K562 (cell line): Measurements from ENCODE around the gene KCTD7. TPM values are rescaled to one million over a fixed set of nuclear protein-coding genes. Genes with fewer than 3 reads are reported as not detected.

Experiments
- ATAC-seq: fragments of 200-7000 bp; cut with Tn5 transposase; 3 replicates; pipeline ENCODE4 v1.9.1; 2020; ENCODE audit warnings: moderate library complexity
- BruUV-seq: library from RNA; stranded (reverse); fragments of 400-500 nt; replicated peaks from 2 replicates; lab custom pipeline; 2021; lab: Mats Ljungman, UMichigan
- CTCF ChIA-PET: fragments of 300-600 bp; formaldehyde crosslinking; extraction: SDS; loops from one replicate; lab custom pipeline; 2021; ENCODE audit warnings: low intra/inter-chr PET ratio; lab: Yijun Ruan, JAX
- POLR2A ChIA-PET: fragments of 300-600, 350-650 bp; sonication (Branson Sonifier 250); formaldehyde crosslinking; extraction: SDS; loops from one replicate; lab custom pipeline; 2021; ENCODE audit warnings: antibody characterized with exemption, inconsistent platforms; lab: Yijun Ruan, JAX
- DNase-seq, 4 experiments: peaks; one replicate each; pipeline versions ENCODE4 v3.0.0 to v3.0.0-alpha.2; 2011 to 2018; ENCODE audit warnings: low spot score in 3 of 4, mixed read lengths in 3 of 4; ENCODE audit errors: extremely low read depth in 1 of 4
- FAIRE-seq: peaks from 2 replicates; lab custom pipeline; 2011; peaks lifted over from hg19 to GRCh38; lab: Jason Lieb, UNC
- H2AFZ ChIP-seq: 2 replicates; pipeline ENCODE4 v1.6.0; 2011; ENCODE audit warnings: low read depth, low read length, control low read depth, inconsistent platforms
- H3K27ac ChIP-seq: fragments of 200-600 bp; 3 replicates; pipeline ENCODE4 v1.8.0; 2011; ENCODE audit warnings: low read depth, mild to moderate bottlenecking, control low read depth, inconsistent platforms, low read length, moderate library complexity, mixed read lengths; ENCODE audit errors: extremely low read depth
- H3K27me3 ChIP-seq, 2 experiments: fragments of 300-600 bp in 1 of 2; 2 replicates in 1 of 2; 3 replicates in 1 of 2; pipeline versions ENCODE4 v1.6.0 to v1.8.0; 2011; ENCODE audit warnings: inconsistent platforms in 2 of 2, low read length in 2 of 2, mild to moderate bottlenecking in 1 of 2, mixed read lengths in 1 of 2, moderate library complexity in 1 of 2; ENCODE audit not compliant: control insufficient read depth in 2 of 2, insufficient read depth in 2 of 2
- H3K36me3 ChIP-seq: fragments of 300-600 bp; 3 replicates; pipeline ENCODE4 v1.8.0; 2011; ENCODE audit warnings: mild to moderate bottlenecking, low read length, inconsistent platforms; ENCODE audit not compliant: control insufficient read depth, insufficient read depth
- H3K4me1 ChIP-seq, 2 experiments: fragments of 200-600 bp in 1 of 2; replicated peaks in 1 of 2; 2 replicates in 1 of 2; 3 replicates in 1 of 2; pipeline versions ENCODE4 v1.5.1 to v1.8.0; 2011; ENCODE audit warnings: inconsistent platforms in 2 of 2, low read length in 2 of 2, mild to moderate bottlenecking in 1 of 2, mixed read lengths in 1 of 2, moderate library complexity in 1 of 2; ENCODE audit not compliant: control insufficient read depth in 2 of 2, insufficient read depth in 2 of 2
- H3K4me2 ChIP-seq: 2 replicates; pipeline ENCODE4 v1.6.1; 2011; ENCODE audit warnings: low read length, control low read depth, inconsistent platforms, mixed read lengths; ENCODE audit not compliant: insufficient read depth
- H3K4me3 ChIP-seq: fragments of 200-600 bp; sonication (generic), shearing (Covaris generic); 2 replicates; pipeline ENCODE4 v1.5.1; 2016; ENCODE audit warnings: control low read depth, inconsistent platforms
- H3K79me2 ChIP-seq: fragments of 200-600 bp; 3 replicates; pipeline ENCODE4 v1.8.0; 2011; ENCODE audit warnings: low read length, inconsistent platforms; ENCODE audit not compliant: control insufficient read depth, insufficient read depth
- H3K9ac ChIP-seq, 2 experiments: 2 replicates each; pipeline versions ENCODE4 v1.6.0 to v1.6.1; 2011; ENCODE audit warnings: low read depth in 2 of 2, low read length in 2 of 2, control low read depth in 1 of 2, inconsistent platforms in 1 of 2, mild to moderate bottlenecking in 1 of 2, mixed read lengths in 1 of 2; ENCODE audit not compliant: insufficient read depth in 1 of 2
- H3K9me1 ChIP-seq: one replicate; pipeline ENCODE4 v1.6.0; 2011; ENCODE audit warnings: inconsistent platforms, mild to moderate bottlenecking, low read length, moderate library complexity; ENCODE audit not compliant: control insufficient read depth, insufficient read depth
- H3K9me3 ChIP-seq: replicated peaks from 2 replicates; pipeline ENCODE4 v1.5.1; 2011; ENCODE audit warnings: low read depth, low read length, inconsistent platforms; ENCODE audit not compliant: control insufficient read depth, insufficient read depth
- H4K20me1 ChIP-seq: replicated peaks from 2 replicates; pipeline ENCODE4 v1.6.1; 2011; ENCODE audit warnings: low read length, inconsistent platforms, mixed read lengths; ENCODE audit not compliant: control insufficient read depth, insufficient read depth
- CREB3 ChIP-seq: fragments of 450-650 bp; conservative IDR thresholded peaks from 2 replicates; pipeline ENCODE4 v1.6.1; 2016; ENCODE audit warnings: missing genetic modification characterization, low read depth, mild to moderate bottlenecking, missing compliant biosample characterization, moderate library complexity
- E2F4 ChIP-seq: sonication (generic); formaldehyde crosslinking; IDR thresholded peaks from 2 replicates; pipeline ENCODE4 v1.8.0; 2022; ENCODE audit warnings: mild to moderate bottlenecking, low read depth, missing genetic modification reagents
- MEIS2 ChIP-seq: fragments of 450-650 bp; IDR thresholded peaks from 2 replicates; pipeline ENCODE4 v1.6.1; 2014; ENCODE audit warnings: mild to moderate bottlenecking; ENCODE audit not compliant: partially characterized antibody
- NFE2L1 ChIP-seq: fragments of 450-650 bp; IDR thresholded peaks from 2 replicates; pipeline ENCODE4 v1.6.1; 2016; ENCODE audit warnings: missing genetic modification characterization, low read depth, mild to moderate bottlenecking, missing compliant biosample characterization, moderate library complexity, borderline replicate concordance
- WGBS: fragments of 100-300 bp; shearing (Covaris generic); methylation state at CpG from one replicate; pipeline ENCODE4 v1.1.6; 2016; ENCODE audit warnings: low coverage, mixed read lengths; ENCODE audit not compliant: insufficient coverage; ENCODE audit errors: missing lambda C conversion rate; 5-methylcytosine and 5-hydroxymethylcytosine counted together
- in situ Hi-C: fragments of 300-500 bp; cut with MboI; formaldehyde crosslinking; loops from 4 replicates; pipeline ENCODE4 v1.15.0; 2018; ENCODE audit warnings: inconsistent platforms, mixed read lengths
- intact Hi-C: fragments of 100-400 bp; cut with micrococcal nuclease; formaldehyde crosslinking; loops from 2 replicates; pipeline ENCODE4 v1.14.2; 2022
- polyA plus RNA-seq, 8 experiments: library from polyadenylated mRNA; depleted of rRNA in 4 of 8; stranded (reverse) in 5 of 8; unstranded in 3 of 8; fragments of >200 nt; fragmentation: Nextera tagmentation in 2 of 8; fragmentation: Illumina TruSeq in 1 of 8; extraction: Ambion mirVana in 2 of 8; extraction: Trizol in 1 of 8; gene quantifications; 2 replicates each; pipeline versions ENCODE4 v1.2.1 to v1.2.3, GENCODE V29; 2011 to 2014; ENCODE audit warnings: inconsistent platforms in 1 of 8, missing spikeins in 1 of 8
- total RNA-seq, 7 experiments: library from RNA; depleted of rRNA in 6 of 7; stranded (reverse); fragments of >200 nt in 6 of 7; fragmentation: Illumina TruSeq in 2 of 7; extraction: Trizol in 2 of 7; gene quantifications; 2 replicates each; pipeline versions ENCODE4 v1.2.1 to v1.2.3, GENCODE V29; 2011 to 2021; ENCODE audit warnings: low replicate concordance in 1 of 7

The KCTD7 gene
- total and polyA plus RNA-seq, 9 of the 15 experiments (the other 6 are each of a cell fraction or from before 2014, with no cell fraction given): 1.5 to 26.0 (median 9.0) TPM

- no peak for TF ChIP-seq E2F4 (CRISPR knock-in tag)
- peak; percentile 90 for TF ChIP-seq MEIS2
These were observed 11.1 kb downstream of the KCTD7 start (continued) for GRCh38 chr7:66639773-66640172.

DNA sequence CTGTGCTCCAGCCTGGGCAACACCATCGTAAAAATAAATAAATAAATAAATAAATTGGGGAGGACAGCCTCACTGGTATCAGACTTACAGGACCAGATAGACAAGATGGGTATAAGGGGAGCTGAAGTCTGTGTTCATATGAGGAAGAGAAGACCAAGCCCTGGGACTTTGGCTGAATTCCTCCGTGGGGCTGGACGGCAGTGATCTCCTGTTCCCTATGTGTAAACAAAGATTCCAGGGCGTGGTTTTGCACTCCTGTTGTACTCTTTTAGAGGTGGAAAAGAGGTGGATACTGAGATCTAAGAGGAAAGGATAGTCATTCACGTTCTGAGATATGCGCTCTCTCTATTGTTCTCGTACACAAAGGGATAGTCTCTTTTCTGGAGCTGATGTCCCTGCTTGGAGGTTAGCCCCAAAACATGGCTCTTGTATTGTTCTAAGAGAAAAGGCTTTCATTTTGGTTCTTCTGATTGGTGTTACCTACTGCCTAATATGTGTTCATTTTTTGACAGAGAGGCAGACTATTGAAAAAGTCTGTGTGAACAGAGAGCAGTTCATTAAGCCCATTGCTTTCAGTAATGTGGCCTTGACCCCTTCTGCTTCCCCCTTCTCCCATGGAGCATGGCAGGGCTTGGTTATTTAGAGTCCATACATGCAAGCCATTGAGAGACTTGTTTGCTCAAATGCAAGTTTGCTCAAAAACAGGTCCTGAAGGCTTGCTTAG, 12.3 kb downstream of the KCTD7 start:
- peaks cover 22 to 25% of the 10 kb centered on the region in 2 experiments for H3K4me1 ChIP-seq
- in situ Hi-C loops: no loop called here
- H3K27ac ChIP-seq: no peak overlapping the region
- ChIA-PET POLR2A (interaction anchor here (0.6 kb wide), 1 partner anchor 87 kb away, joined by 3 read pairs; no protein-coding TSS in a partner anchor), CTCF (no interaction called here)
- no TSS peak for BruUV-seq
- peaks cover 6% of the 10 kb centered on the region for H3K9me1 ChIP-seq
- H3K79me2 ChIP-seq: no peaks in the 10 kb centered on the region
- H3K4me3 ChIP-seq: no peak overlapping the region
- H3K9me3 ChIP-seq: no peaks in the 10 kb centered on the region
- intact Hi-C loops: no loop called here
- H3K4me2 ChIP-seq: no peak overlapping the region
- no peak overlapping the region for H2AFZ ChIP-seq
- no peak for ATAC-seq
- 0 out of 2 replicates have a peak, but pooled peaks have one; percentile 31 for TF ChIP-seq CREB3 (tag)
- no peak for TF ChIP-seq NFE2L1 (tag)
- no peak overlapping the region for H3K9ac ChIP-seq
- peaks cover 14% of the 10 kb centered on the region for H4K20me1 ChIP-seq
- H3K36me3 ChIP-seq: peaks cover 48% of the 10 kb centered on the region
- no peak for FAIRE-seq
- no peak for DNase-seq
- WGBS: 85% methylated on average over 7 of the region's 7 CpGs
- no peaks in the 10 kb centered on the region for H3K27me3 ChIP-seq
